HG03378 (cell line): Measurements from ENCODE around the gene CUX1.
"Not testable (repeated sequence)": the region's sequence is repeated elsewhere in the genome, so short reads cannot be mapped to it uniquely, and the experiment has no call there.

Experiments used
- ATAC-seq: cut with Tn5 transposase; IDR thresholded peaks from one replicate; pipeline ENCODE4 v1.9.1; 2021; ENCODE audit warnings: mild to moderate bottlenecking, moderate library complexity; ENCODE audit not compliant: unreplicated experiment

CUX1 gene

DNA sequence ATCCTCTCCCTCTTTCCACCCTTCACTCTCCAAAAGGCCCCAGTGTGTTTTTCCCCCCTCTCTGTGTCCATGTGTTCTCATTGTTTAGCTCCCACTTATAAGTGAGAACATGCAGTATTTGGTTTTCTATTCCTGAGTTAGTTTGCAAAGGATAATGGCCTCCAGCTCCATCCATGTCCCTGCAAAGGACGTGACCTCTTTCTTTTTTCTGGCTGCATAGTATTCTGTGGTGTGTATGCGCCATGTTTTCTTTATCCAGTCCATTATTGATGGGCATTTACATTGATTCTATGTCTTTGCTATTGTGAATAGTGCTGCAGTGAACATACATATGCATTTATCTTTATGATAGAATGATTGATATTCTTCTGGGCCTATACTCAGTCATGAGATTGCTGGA, 31.9 kb downstream of the CUX1 start:
- ATAC-seq: not testable (repeated sequence)

DNA sequence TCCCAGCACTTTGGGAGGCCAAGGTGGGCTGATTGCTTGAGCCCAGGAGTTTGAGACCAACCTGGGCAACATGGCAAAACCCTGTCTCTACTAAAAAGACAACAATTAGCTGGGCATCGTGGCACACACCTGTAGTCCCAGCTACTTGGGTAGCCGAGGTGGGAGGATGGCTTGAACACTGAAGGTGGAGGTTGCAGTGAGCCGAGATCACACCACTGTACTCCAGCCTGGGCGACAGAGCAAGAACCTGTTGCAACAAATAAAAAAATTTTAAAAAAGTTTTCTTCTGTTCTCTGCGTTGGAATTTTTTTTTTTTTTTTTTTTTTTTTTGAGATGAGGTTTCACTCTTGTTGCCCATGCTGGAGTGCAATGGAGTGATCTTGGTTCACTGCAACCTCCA, 34.9 kb downstream of the CUX1 start:
- ATAC-seq: not testable (repeated sequence)

DNA sequence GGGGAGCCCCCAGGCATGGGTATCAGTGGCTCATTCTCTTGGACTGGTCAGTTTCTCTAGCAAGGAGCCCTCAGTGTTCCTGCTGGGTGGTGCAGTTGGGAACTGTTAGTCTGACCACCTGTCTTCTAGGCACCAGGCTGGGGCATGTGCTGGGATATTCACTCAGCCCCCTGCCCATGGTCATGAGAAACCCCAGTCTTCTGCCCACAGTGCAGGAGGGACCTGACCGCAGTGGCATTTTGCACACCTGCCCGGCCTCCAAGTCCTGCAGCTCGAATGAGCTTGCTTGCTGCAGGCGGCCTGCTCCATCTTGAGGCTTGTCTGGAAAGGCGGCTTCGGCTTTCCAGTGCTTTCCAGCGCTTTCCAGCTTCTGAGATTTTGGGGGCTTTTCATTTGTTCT, 36.3 kb downstream of the CUX1 start:
- ATAC-seq: no peak

GRCh38 chr7:101854084-101854865, 36.8 kb downstream of the CUX1 start:
- no peak for ATAC-seq

- peak; percentile 84 for ATAC-seq
These were observed 39.3 kb downstream of the CUX1 start for GRCh38 chr7:101856473-101857357.

DNA sequence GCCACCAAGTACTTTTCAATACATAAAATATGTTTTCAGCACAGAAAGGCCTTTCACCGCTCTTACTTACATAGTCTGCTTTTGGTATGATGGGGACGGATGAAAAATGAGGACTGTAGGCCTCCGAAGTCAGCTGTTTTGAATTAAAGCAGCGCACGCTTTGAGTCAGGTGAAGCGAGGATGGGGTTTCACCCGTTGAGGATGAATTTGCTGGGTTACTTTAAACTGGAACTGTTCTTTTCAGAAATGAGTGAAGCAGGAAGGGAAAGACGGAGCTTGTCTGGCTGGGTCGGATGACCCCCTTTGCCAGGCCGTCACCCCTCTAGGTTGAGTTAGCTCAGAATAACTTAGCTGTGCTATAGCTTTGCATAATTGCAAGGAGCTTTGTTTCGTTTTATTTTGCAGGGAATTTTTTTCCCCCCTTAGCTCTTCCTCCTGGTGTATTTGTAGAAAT, 40.0 kb downstream of the CUX1 start:
- ATAC-seq: peak; percentile 34

DNA sequence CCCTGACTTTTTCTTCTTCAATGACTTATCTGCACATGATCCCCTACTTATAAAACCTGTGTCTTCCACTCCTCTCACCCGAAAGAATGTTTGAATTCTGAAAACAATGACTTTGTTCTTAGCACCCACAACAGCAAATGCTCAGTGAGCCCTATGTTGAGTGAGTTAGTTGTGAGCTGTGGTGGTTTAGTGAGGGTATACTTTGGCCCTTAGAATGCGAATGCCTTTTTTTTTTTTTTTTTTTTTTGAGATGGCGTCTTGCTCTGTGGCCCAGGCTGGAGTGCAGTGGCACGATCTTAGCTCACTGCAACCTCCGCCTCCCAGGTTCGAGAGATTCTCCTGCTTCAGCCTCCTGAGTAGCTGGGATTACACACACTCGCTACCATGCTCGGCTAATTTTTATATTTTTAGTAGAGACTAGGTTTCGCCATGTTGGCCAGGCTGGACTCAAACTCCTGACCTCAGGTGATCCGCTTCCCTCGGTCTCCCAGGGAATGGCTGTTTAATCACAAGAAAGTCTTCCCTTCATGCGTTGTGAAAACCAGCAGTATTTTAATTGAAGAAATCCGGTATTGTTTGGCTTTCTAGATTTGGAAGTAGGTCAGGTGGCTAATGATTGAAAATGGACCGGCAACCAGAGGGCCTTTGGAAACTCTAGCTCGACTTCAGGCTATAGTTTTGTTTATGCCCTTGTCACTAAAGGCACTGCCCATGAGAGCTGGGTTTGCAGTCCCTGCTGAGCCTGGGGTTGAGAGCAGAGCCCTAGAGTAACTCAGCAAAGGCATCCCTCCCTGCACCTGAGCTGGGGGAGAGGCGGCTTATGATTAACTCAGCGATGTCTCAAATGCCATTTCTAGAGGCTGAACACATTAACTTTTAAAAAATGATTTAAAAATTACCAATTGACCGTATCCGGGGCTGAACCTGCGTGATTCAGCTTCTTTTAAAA, 41.3 kb downstream of the CUX1 start:
- no peak for ATAC-seq

- ATAC-seq: no peak
These were observed 42.1 kb downstream of the CUX1 start for GRCh38 chr7:101859411-101860106.

DNA sequence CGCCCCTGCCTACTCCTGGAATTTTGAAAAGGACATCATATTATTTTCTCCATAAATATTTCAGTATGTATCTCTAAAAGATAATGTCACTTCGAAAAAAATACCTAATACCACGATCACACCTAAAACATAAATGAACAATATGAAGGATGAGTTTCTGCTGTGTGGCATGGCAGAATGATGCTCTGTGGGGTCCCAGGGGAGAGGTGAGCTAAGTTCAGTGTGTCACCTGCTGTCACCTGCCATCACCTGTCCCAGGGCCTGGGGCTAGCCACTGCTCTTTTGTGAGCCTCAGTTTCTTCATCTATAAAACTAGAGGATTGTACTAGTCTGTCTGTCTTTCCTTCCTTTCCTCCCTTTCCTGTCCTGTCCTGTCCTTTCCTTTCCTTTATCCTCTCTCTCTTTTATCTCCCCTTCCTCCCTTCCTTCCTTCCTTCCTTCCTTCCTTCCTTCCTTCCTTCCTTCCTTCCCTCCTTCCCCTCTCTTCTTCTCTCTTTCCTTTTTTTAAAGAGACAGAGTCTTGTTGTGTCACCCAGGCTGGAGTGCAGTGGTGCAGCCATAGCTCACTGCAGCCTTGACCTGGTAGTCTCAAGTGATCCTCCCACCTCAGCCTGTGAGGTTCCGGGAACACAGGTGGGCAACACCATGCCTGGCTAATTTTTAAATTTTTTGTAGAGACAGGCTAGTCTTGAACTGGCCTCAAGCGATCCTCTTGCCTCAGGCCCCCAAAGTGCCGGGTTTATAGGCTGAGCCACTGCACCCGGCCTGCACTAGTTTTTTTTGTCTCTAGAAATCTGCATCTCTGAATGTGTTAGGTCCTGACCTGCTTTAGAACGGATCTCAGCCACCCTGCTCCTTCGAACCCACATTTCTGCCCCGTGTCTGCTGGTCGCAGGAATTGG, 43.1 kb downstream of the CUX1 start:
- no peak for ATAC-seq

GRCh38 chr7:101861218-101861775, 43.9 kb downstream of the CUX1 start:
- ATAC-seq: no peak

- ATAC-seq: no peak
These were observed 45.1 kb downstream of the CUX1 start for GRCh38 chr7:101862280-101863220.

DNA sequence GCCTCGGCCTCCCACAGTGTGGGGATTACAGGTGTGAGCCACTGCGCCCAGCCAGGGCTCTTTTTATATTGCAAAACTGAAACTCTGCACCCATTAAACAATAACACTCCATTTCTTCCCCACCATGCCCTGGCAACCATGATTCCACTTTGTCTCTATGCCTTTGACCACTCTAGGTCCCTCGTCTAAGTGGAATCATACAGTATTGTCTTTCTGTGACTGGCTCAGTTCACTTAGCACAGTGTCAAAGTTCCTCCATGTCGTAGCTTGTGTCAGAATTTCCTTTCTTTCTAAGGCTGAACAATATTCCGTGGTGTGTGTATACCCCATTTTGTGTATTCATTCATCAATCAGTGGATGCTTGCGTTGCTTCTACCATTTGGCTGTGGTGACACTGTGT, 46.2 kb downstream of the CUX1 start:
- no peak for ATAC-seq

DNA sequence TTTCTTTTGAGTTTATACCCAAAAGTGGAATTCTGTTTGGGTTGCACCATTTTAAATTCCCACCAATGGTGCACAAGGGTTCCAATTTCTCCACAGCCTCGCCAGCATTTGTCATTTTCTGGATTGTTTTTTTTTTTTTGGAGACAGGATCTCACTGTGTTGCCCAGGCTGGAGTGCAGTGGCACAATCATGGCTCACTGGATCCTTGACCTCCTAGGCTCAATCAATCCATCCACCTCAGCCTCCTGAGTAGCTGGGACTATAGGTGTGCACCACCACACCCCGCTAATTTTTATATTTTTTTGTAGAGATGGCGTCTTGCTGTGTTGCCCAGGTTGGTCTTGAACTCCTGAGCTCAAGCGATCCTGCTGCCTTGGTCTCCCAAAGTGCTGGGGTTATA, 46.6 kb downstream of the CUX1 start:
- no peak for ATAC-seq

GRCh38 chr7:101865031-101865430, 47.6 kb downstream of the CUX1 start:
- no peak for ATAC-seq

DNA sequence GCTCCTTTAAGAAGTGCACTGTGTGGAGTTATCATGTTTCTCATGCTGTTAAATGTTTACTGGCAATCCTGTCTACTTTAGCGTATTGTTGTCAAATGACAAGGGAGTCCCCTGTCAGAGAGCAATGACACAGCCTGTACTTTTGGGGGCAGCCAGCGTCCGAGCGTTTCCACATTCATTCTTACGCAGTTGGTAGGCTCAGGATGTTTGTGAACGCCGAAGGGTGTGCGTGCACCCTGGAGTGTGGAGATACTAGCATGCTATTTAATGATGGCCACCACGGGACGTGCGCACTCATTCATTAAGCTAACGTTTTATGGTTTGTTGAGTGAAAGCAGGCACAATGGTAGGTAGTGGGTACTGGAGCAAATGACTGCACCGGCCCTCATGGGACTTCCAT, 48.0 kb downstream of the CUX1 start:
- ATAC-seq: no peak

DNA sequence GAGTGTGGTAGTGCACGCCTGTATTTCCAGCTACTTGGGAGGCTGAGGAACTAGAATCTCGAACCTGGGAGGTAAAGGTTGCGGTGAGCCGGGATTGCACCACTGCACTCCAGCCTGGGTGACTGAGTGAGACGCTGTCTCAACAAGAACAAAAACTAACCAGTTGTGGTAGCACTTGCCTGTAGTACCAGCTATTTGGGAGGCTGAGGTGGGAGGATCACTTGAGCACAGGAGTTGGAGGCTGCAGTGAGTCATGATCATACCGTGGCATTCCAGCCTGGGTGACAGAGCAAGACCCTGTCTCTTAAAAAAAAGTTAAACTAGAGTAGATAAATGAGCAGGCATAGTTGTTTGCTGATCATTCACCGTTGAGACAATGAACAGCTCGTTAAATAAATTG, 48.9 kb downstream of the CUX1 start:
- ATAC-seq: no peak

- ATAC-seq: no peak
These were observed 49.8 kb downstream of the CUX1 start for GRCh38 chr7:101867265-101867664.

DNA sequence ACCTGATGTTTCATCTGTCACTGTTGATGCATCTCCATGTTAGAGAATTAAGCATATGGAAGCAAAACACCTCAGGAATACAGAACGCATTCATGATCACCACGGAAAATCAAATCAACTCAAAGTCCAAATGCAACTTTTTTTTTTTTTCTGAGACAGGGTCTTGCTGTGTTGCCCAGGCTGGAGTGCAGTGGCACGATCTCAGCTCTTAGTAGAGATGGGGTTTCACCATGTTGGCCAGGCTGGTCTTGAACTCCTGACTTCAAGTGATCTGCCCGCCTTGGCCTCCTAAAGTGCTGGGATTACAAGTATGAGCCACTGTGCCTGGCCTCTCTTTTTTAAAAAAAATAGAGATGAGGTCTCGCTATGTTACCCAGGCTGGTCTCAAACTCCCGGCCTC, 50.3 kb downstream of the CUX1 start:
- not testable (repeated sequence) for ATAC-seq
